IMR-90 (cell line): Measurements from ENCODE around the gene UNC93A. TPM values are rescaled to one million over a fixed set of nuclear protein-coding genes. Genes with fewer than 3 reads are reported as not detected.

Experiments used
- ATAC-seq: fragments of 200-7000 bp; cut with Tn5 transposase; 2 replicates; pipeline ENCODE4 v1.9.1; 2020; ENCODE audit warnings: low read depth, mild to moderate bottlenecking, moderate library complexity
- BruUV-seq: library from RNA; stranded (reverse); fragments of 400-500 nt; replicated peaks from 2 replicates; lab custom pipeline; 2021; lab: Mats Ljungman, UMichigan
- CTCF ChIA-PET: fragments of 300-600 bp; formaldehyde crosslinking; extraction: SDS; loops from one replicate; lab custom pipeline; 2021; ENCODE audit warnings: antibody characterized with exemption; lab: Yijun Ruan, JAX
- POLR2A ChIA-PET: fragments of 300-600 bp; sonication (Branson Sonifier 250); formaldehyde crosslinking; loops from one replicate; lab custom pipeline; 2022; ENCODE audit warnings: antibody characterized with exemption; ENCODE audit not compliant: unreplicated experiment; lab: Charles Lee
- DNase-seq: peaks from one replicate; pipeline ENCODE4 v3.0.0; 2013
- H2AFZ ChIP-seq: replicated peaks from 2 replicates; pipeline ENCODE3; 2013; ENCODE audit warnings: low read length, mild to moderate bottlenecking; ENCODE audit not compliant: poor library complexity
- H2AK5ac ChIP-seq: 2 replicates; pipeline ENCODE4 v1.6.1; 2013; ENCODE audit warnings: low read depth, low read length, inconsistent platforms
- H2AK9ac ChIP-seq: replicated peaks from 2 replicates; pipeline ENCODE3; 2013; ENCODE audit warnings: mild to moderate bottlenecking, low read depth, low read length, moderate library complexity; ENCODE audit not compliant: poor library complexity
- H2BK120ac ChIP-seq: 2 replicates; pipeline ENCODE4 v1.6.1; 2013; ENCODE audit warnings: low read depth, low read length, inconsistent platforms
- H2BK15ac ChIP-seq: 3 replicates; pipeline ENCODE4 v1.6.1; 2013; ENCODE audit warnings: low read depth, low read length, inconsistent platforms
- H2BK20ac ChIP-seq: 2 replicates; pipeline ENCODE4 v1.6.1; 2013; ENCODE audit warnings: low read depth, mild to moderate bottlenecking, inconsistent platforms, low read length, moderate library complexity
- H2BK5ac ChIP-seq: 2 replicates; pipeline ENCODE4 v1.6.1; 2013; ENCODE audit warnings: mild to moderate bottlenecking, low read depth, low read length, inconsistent platforms; ENCODE audit not compliant: poor library complexity, severe bottlenecking
- H3K14ac ChIP-seq: replicated peaks from 2 replicates; pipeline ENCODE4 v1.6.1; 2013; ENCODE audit warnings: low read depth, low read length, inconsistent platforms
- H3K18ac ChIP-seq: 2 replicates; pipeline ENCODE4 v1.6.1; 2013; ENCODE audit warnings: low read depth, low read length, control low read depth
- H3K23ac ChIP-seq: 2 replicates; pipeline ENCODE4 v1.6.1; 2013; ENCODE audit warnings: low read depth, low read length, inconsistent platforms
- H3K27ac ChIP-seq: 2 replicates; pipeline ENCODE4 v1.5.1; 2013; ENCODE audit warnings: mild to moderate bottlenecking, control low read depth, low read length; ENCODE audit not compliant: insufficient read depth
- H3K27me3 ChIP-seq: 2 replicates; pipeline ENCODE4 v1.6.1; 2013; ENCODE audit warnings: low read length; ENCODE audit not compliant: control insufficient read depth, insufficient read depth
- H3K36me3 ChIP-seq: 2 replicates; pipeline ENCODE4 v1.6.1; 2013; ENCODE audit warnings: low read length, mixed read lengths; ENCODE audit not compliant: control insufficient read depth, insufficient read depth
- H3K4ac ChIP-seq: 2 replicates; pipeline ENCODE4 v1.6.1; 2013; ENCODE audit warnings: low read depth, low read length, inconsistent platforms
- H3K4me1 ChIP-seq: 2 replicates; pipeline ENCODE4 v1.6.1; 2013; ENCODE audit warnings: low read length, mixed read lengths; ENCODE audit not compliant: control insufficient read depth, insufficient read depth
- H3K4me2 ChIP-seq: 2 replicates; pipeline ENCODE4 v1.6.1; 2013; ENCODE audit warnings: low read depth, mild to moderate bottlenecking, control low read depth, low read length, moderate library complexity
- H3K4me3 ChIP-seq: 2 replicates; pipeline ENCODE4 v1.5.1; 2013; ENCODE audit warnings: low read depth, mild to moderate bottlenecking, control low read depth, low read length, moderate library complexity; ENCODE audit not compliant: insufficient read depth
- H3K56ac ChIP-seq: 2 replicates; pipeline ENCODE4 v1.6.1; 2013; ENCODE audit warnings: low read length, inconsistent platforms; ENCODE audit not compliant: insufficient read depth; ENCODE audit errors: extremely low read depth
- H3K79me1 ChIP-seq, 2 experiments: 2 replicates each; pipeline ENCODE4 v1.6.1; 2013; ENCODE audit warnings: low read length in 2 of 2, inconsistent platforms in 1 of 2, low read depth in 1 of 2
- H3K9ac ChIP-seq: 2 replicates; pipeline ENCODE4 v1.6.1; 2013; ENCODE audit warnings: low read depth, low read length, control low read depth
- H3K9me1 ChIP-seq: 2 replicates; pipeline ENCODE4 v1.6.1; 2013; ENCODE audit warnings: low read length, inconsistent platforms; ENCODE audit not compliant: insufficient read depth
- H3K9me3 ChIP-seq: 2 replicates; pipeline ENCODE4 v1.6.1; 2013; ENCODE audit warnings: low read length; ENCODE audit not compliant: control insufficient read depth, insufficient read depth
- H4K20me1 ChIP-seq: 2 replicates; pipeline ENCODE4 v1.6.1; 2013; ENCODE audit warnings: low read length, inconsistent platforms; ENCODE audit not compliant: insufficient read depth
- H4K5ac ChIP-seq: 2 replicates; pipeline ENCODE4 v1.6.1; 2013; ENCODE audit warnings: mild to moderate bottlenecking, low read depth, low read length, control low read depth
- H4K8ac ChIP-seq, 2 experiments: 2 replicates each; pipeline ENCODE4 v1.6.1; 2013; ENCODE audit warnings: low read depth in 2 of 2, low read length in 2 of 2, control low read depth in 1 of 2, inconsistent platforms in 1 of 2
- H4K91ac ChIP-seq: 2 replicates; pipeline ENCODE4 v1.6.1; 2013; ENCODE audit warnings: low read depth, low read length, inconsistent platforms; ENCODE audit not compliant: insufficient read depth
- BHLHE40 ChIP-seq: fragments of 150-350 bp; IDR thresholded peaks from 2 replicates; pipeline ENCODE4 v1.6.1; 2016; ENCODE audit warnings: mild to moderate bottlenecking, low read depth, low read length
- CEBPB ChIP-seq: IDR thresholded peaks from 2 replicates; pipeline ENCODE4 v1.6.1; 2012; ENCODE audit warnings: low read depth, low read length, improper control_type of control experiment
- CHD1 ChIP-seq: IDR thresholded peaks from 2 replicates; pipeline ENCODE4 v1.6.1; 2012; ENCODE audit warnings: low read depth, low read length, improper control_type of control experiment
- CTCF ChIP-seq: conservative IDR thresholded peaks from 2 replicates; pipeline ENCODE4 v1.5.1; 2012; ENCODE audit warnings: mild to moderate bottlenecking, low read depth, low read length, improper control_type of control experiment
- FOS ChIP-seq: fragments of 150-350 bp; IDR thresholded peaks from 2 replicates; pipeline ENCODE4 v1.6.1; 2016; ENCODE audit warnings: low read depth, low read length
- MAFK ChIP-seq: IDR thresholded peaks from 2 replicates; pipeline ENCODE4 v1.6.1; 2012; ENCODE audit warnings: low read depth, low read length, improper control_type of control experiment
- MAZ ChIP-seq: IDR thresholded peaks from 2 replicates; pipeline ENCODE4 v1.6.1; 2012; ENCODE audit warnings: low read depth, mild to moderate bottlenecking, low read length, improper control_type of control experiment, moderate library complexity, borderline replicate concordance
- MXI1 ChIP-seq: IDR thresholded peaks from 2 replicates; pipeline ENCODE4 v1.6.1; 2012; ENCODE audit warnings: low read depth, mild to moderate bottlenecking, low read length, moderate library complexity, borderline replicate concordance
- NFE2L2 ChIP-seq: fragments of 150-350 bp; IDR thresholded peaks from 2 replicates; pipeline ENCODE4 v1.6.1; 2016; ENCODE audit warnings: low read depth, mild to moderate bottlenecking, low read length
- POLR2A ChIP-seq: IDR thresholded peaks from 2 replicates; pipeline ENCODE4 v1.6.1; 2012; ENCODE audit warnings: mild to moderate bottlenecking, low read depth, low read length
- RAD21 ChIP-seq: IDR thresholded peaks from 2 replicates; pipeline ENCODE4 v1.6.1; 2012; ENCODE audit warnings: low read length, improper control_type of control experiment
- RCOR1 ChIP-seq: IDR thresholded peaks from 2 replicates; pipeline ENCODE4 v1.6.1; 2012; ENCODE audit warnings: mild to moderate bottlenecking, low read length, improper control_type of control experiment; ENCODE audit not compliant: insufficient replicate concordance
- RFX5 ChIP-seq: IDR thresholded peaks from 2 replicates; pipeline ENCODE4 v1.8.0; 2012; ENCODE audit warnings: low read depth, mild to moderate bottlenecking, low read length, moderate library complexity
- SMC3 ChIP-seq: fragments of 150-350 bp; IDR thresholded peaks from 2 replicates; pipeline ENCODE4 v1.6.1; 2016; ENCODE audit warnings: low read depth, mild to moderate bottlenecking, antibody characterized with exemption, low read length, moderate library complexity
- USF2 ChIP-seq: fragments of 150-350 bp; IDR thresholded peaks from 2 replicates; pipeline ENCODE4 v1.6.1; 2017; ENCODE audit warnings: mild to moderate bottlenecking, antibody characterized with exemption, low read length, low read depth
- WGBS, 2 experiments: methylation state at CpG; one replicate each; pipeline versions ENCODE4 v1.1.5 to v1.1.7; 2013; ENCODE audit warnings: missing lambda C conversion rate in 2 of 2; ENCODE audit not compliant: insufficient read length in 1 of 2; ENCODE audit errors: extremely low coverage in 2 of 2; 5-methylcytosine and 5-hydroxymethylcytosine counted together
- dilution Hi-C: fragments of 300-500 bp; cut with HindIII; formaldehyde crosslinking; loops from one replicate; pipeline ENCODE4 v1.14.3; 2018; ENCODE audit warnings: low sequenced_read_pairs; ENCODE audit not compliant: unreplicated experiment
- in situ Hi-C: fragments of 300-500 bp; cut with MboI; formaldehyde crosslinking; loops from 3 replicates; pipeline ENCODE4 v1.14.3; 2019; ENCODE audit warnings: low sequenced_read_pairs, inconsistent platforms, mixed read lengths
- intact Hi-C: fragments of 100-400 bp; cut with micrococcal nuclease; formaldehyde crosslinking; loops from 2 replicates; pipeline ENCODE4 v1.10.0; 2022
- polyA plus RNA-seq, 3 experiments: library from polyadenylated mRNA; depleted of rRNA; stranded (reverse); fragments of >200 nt; gene quantifications; 2 replicates each; pipeline ENCODE4 v1.2.3, GENCODE V29; 2012; ENCODE audit warnings: low replicate concordance in 1 of 3
- total RNA-seq: library from RNA; depleted of rRNA; stranded (reverse); fragments of >200 nt; gene quantifications from 2 replicates; pipeline ENCODE4 v1.2.3, GENCODE V29; 2012

Gene UNC93A
- total and polyA plus RNA-seq, 2 of the 4 experiments (the other 2 are of a cell fraction), result not detected

GRCh38 chr6:167299641-167300308, 8.7 kb downstream of the UNC93A start:
- no peak for ATAC-seq
- in situ Hi-C loops, result no loop called here
- 39% methylated on average over 6 of the region's 16 CpGs; no CpG with 5 or more reads in 1 of the 2 experiments for WGBS, 2 experiments

More at GRCh38 chr6:167299641-167300308, 8.7 kb downstream of the UNC93A start:
- Histone ChIP-seq H3K4me1 (no peaks in the 10 kb centered on the region), H4K91ac (no peak overlapping the region), H3K9me1 (no peaks in the 10 kb centered on the region), H3K14ac (no peak overlapping the region), H3K36me3 (no peaks in the 10 kb centered on the region), H3K27ac (no peak overlapping the region), H3K56ac (no peak overlapping the region), H3K9ac (no peak overlapping the region), H3K4me2 (no peak overlapping the region), H3K4me3 (no peak overlapping the region), H4K5ac (no peak overlapping the region), H2BK120ac (no peak overlapping the region), H3K79me1 (no peaks in the 10 kb centered on the region), H3K4ac (no peak overlapping the region), H4K8ac (no peak overlapping the region), H2BK20ac (no peak overlapping the region), H3K18ac (no peak overlapping the region), H3K9me3 (peaks cover 54% of the 10 kb centered on the region), H2AFZ (no peak overlapping the region), H2BK5ac (no peak overlapping the region), H3K27me3 (no peaks in the 10 kb centered on the region), H3K23ac (no peak overlapping the region), H4K20me1 (no peaks in the 10 kb centered on the region), H2BK15ac (no peak overlapping the region), H2AK9ac (no peak overlapping the region), H2AK5ac (no peak overlapping the region)
- BruUV-seq, result no TSS peak
- POLR2A ChIA-PET, result no interaction called here
- no peak for DNase-seq
- dilution Hi-C loops (no loop called here), intact Hi-C loops (no loop called here)
- no peak for TF ChIP-seq CHD1
- TF ChIP-seq CEBPB, result no peak
- TF ChIP-seq RAD21, result no peak
- no peak for TF ChIP-seq POLR2A
- TF ChIP-seq RFX5, result no peak
- TF ChIP-seq MXI1, result no peak
- no peak for TF ChIP-seq FOS
- TF ChIP-seq NFE2L2, result no peak
- no peak for TF ChIP-seq BHLHE40
- TF ChIP-seq RCOR1, result no peak
- no peak for TF ChIP-seq CTCF
- no peak for TF ChIP-seq USF2
- no peak for TF ChIP-seq MAZ
- no peak for TF ChIP-seq SMC3
- no peak for TF ChIP-seq MAFK
- CTCF ChIA-PET, result no interaction called here
